ENCODE data around the gene EXT2.

The EXT2 gene

GRCh38 chr11:44176546-44177213 is 81.2 kb downstream of the EXT2 start:
- Histone ChIP-seq H3K27me3 (replicated peaks; ENCODE audit: control insufficient read depth, insufficient read depth, low read length, poor library complexity, severe bottlenecking) (no peaks in the 10 kb centered on the region), H3K4me3 (ENCODE audit: insufficient read depth, low read depth, low read length, poor library complexity, severe bottlenecking) (no peak overlapping the region), H3K36me3 (ENCODE audit: control insufficient read depth, insufficient read depth, low read length) (no peaks in the 10 kb centered on the region), H3K9me3 (ENCODE audit: control insufficient read depth, low read length) (no peaks in the 10 kb centered on the region), H3K4me1 (ENCODE audit: control insufficient read depth, insufficient read depth, low read length, poor library complexity, severe bottlenecking) (no peaks in the 10 kb centered on the region), H3K27ac (ENCODE audit: insufficient read depth, low read length, poor library complexity, severe bottlenecking) (no peak overlapping the region)
- DNase-seq: no peak

DNA sequence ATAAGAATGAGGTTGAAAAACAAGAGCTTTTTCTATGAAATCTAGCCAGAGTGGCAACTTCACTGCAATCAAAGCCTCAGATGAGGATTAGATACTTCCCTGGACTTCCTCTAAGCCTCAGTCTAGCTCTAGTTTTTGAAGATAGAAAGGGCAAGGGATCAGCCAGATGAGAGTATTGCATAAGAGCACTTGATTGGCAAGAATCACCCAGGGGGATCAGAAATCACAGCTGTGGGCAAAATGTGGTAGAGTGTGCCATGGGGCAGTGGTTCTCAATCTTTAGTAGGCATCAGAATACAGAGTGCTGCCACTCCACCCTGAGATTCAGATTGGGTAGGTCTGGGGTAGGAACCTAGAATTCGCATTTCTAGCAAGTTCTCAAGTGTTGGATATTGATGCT is 82.4 kb downstream of the EXT2 start:
- Histone ChIP-seq H3K4me1 (ENCODE audit: control insufficient read depth, insufficient read depth, low read length, poor library complexity, severe bottlenecking) (no peaks in the 10 kb centered on the region), H3K36me3 (ENCODE audit: control insufficient read depth, insufficient read depth, low read length) (no peaks in the 10 kb centered on the region), H3K27me3 (replicated peaks; ENCODE audit: control insufficient read depth, insufficient read depth, low read length, poor library complexity, severe bottlenecking) (no peaks in the 10 kb centered on the region), H3K4me3 (ENCODE audit: insufficient read depth, low read depth, low read length, poor library complexity, severe bottlenecking) (no peak overlapping the region), H3K27ac (ENCODE audit: insufficient read depth, low read length, poor library complexity, severe bottlenecking) (no peak overlapping the region), H3K9me3 (ENCODE audit: control insufficient read depth, low read length) (no peaks in the 10 kb centered on the region)
- no peak for DNase-seq

GRCh38 chr11:44178381-44178780 is 82.9 kb downstream of the EXT2 start:
- DNase-seq: no peak
- H3K27me3 ChIP-seq (replicated peaks; ENCODE audit: control insufficient read depth, insufficient read depth, low read length, poor library complexity, severe bottlenecking): no peaks in the 10 kb centered on the region

GRCh38 chr11:44179173-44179572 is 83.7 kb downstream of the EXT2 start:
- DNase-seq: no peak
- H3K4me1 ChIP-seq (ENCODE audit: control insufficient read depth, insufficient read depth, low read length, poor library complexity, severe bottlenecking): no peaks in the 10 kb centered on the region
- H3K9me3 ChIP-seq (ENCODE audit: control insufficient read depth, low read length): no peaks in the 10 kb centered on the region
- no peak overlapping the region for H3K4me3 ChIP-seq (ENCODE audit: insufficient read depth, low read depth, low read length, poor library complexity, severe bottlenecking)
- H3K36me3 ChIP-seq (ENCODE audit: control insufficient read depth, insufficient read depth, low read length): no peaks in the 10 kb centered on the region
- H3K27me3 ChIP-seq (replicated peaks; ENCODE audit: control insufficient read depth, insufficient read depth, low read length, poor library complexity, severe bottlenecking): no peaks in the 10 kb centered on the region
- no peak overlapping the region for H3K27ac ChIP-seq (ENCODE audit: insufficient read depth, low read length, poor library complexity, severe bottlenecking)

More at GRCh38 chr11:44178381-44178780, 82.9 kb downstream of the EXT2 start:
- no peaks in the 10 kb centered on the region for H3K36me3 ChIP-seq (ENCODE audit: control insufficient read depth, insufficient read depth, low read length)
- no peaks in the 10 kb centered on the region for H3K9me3 ChIP-seq (ENCODE audit: control insufficient read depth, low read length)
- no peaks in the 10 kb centered on the region for H3K4me1 ChIP-seq (ENCODE audit: control insufficient read depth, insufficient read depth, low read length, poor library complexity, severe bottlenecking)
- no peak overlapping the region for H3K4me3 ChIP-seq (ENCODE audit: insufficient read depth, low read depth, low read length, poor library complexity, severe bottlenecking)
- H3K27ac ChIP-seq (ENCODE audit: insufficient read depth, low read length, poor library complexity, severe bottlenecking): no peak overlapping the region

DNA sequence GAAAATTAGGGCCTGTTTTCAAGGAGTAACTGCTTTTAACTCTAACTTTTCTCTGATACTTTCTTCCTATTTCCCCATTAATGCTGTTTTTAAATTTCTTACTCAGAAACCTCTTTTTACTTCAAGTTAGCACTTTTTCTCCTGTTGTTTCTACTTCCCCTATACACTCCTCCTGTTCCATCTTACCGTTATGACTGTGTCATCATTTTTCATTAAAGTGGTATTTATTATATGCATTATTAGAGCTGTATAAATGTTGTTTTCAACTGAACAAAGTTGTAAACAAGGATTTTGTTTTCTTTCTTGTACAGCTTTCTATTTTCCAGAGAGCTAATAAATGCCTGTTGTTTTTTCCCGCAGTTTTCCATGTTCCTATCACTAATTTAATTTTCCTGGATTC is 84.6 kb downstream of the EXT2 start:
- Histone ChIP-seq H3K27ac (ENCODE audit: insufficient read depth, low read length, poor library complexity, severe bottlenecking) (no peak overlapping the region), H3K4me3 (ENCODE audit: insufficient read depth, low read depth, low read length, poor library complexity, severe bottlenecking) (no peak overlapping the region), H3K27me3 (replicated peaks; ENCODE audit: control insufficient read depth, insufficient read depth, low read length, poor library complexity, severe bottlenecking) (no peaks in the 10 kb centered on the region), H3K36me3 (ENCODE audit: control insufficient read depth, insufficient read depth, low read length) (no peaks in the 10 kb centered on the region), H3K9me3 (ENCODE audit: control insufficient read depth, low read length) (no peaks in the 10 kb centered on the region), H3K4me1 (ENCODE audit: control insufficient read depth, insufficient read depth, low read length, poor library complexity, severe bottlenecking) (no peaks in the 10 kb centered on the region)
- DNase-seq: no peak

GRCh38 chr11:44185522-44185921 is 90.0 kb downstream of the EXT2 start:
- DNase-seq: no peak
- no peak overlapping the region for H3K4me3 ChIP-seq (ENCODE audit: insufficient read depth, low read depth, low read length, poor library complexity, severe bottlenecking)
- H3K36me3 ChIP-seq (ENCODE audit: control insufficient read depth, insufficient read depth, low read length): peaks cover 9% of the 10 kb centered on the region
- H3K9me3 ChIP-seq (ENCODE audit: control insufficient read depth, low read length): peaks cover 10% of the 10 kb centered on the region
- no peaks in the 10 kb centered on the region for H3K4me1 ChIP-seq (ENCODE audit: control insufficient read depth, insufficient read depth, low read length, poor library complexity, severe bottlenecking)
- H3K27me3 ChIP-seq (replicated peaks; ENCODE audit: control insufficient read depth, insufficient read depth, low read length, poor library complexity, severe bottlenecking): no peaks in the 10 kb centered on the region
- no peak overlapping the region for H3K27ac ChIP-seq (ENCODE audit: insufficient read depth, low read length, poor library complexity, severe bottlenecking)

- peaks cover 9% of the 10 kb centered on the region for H3K36me3 ChIP-seq (ENCODE audit: control insufficient read depth, insufficient read depth, low read length)
- no peak overlapping the region for H3K27ac ChIP-seq (ENCODE audit: insufficient read depth, low read length, poor library complexity, severe bottlenecking)
- DNase-seq: no peak
- no peaks in the 10 kb centered on the region for H3K27me3 ChIP-seq (replicated peaks; ENCODE audit: control insufficient read depth, insufficient read depth, low read length, poor library complexity, severe bottlenecking)
- no peak overlapping the region for H3K4me3 ChIP-seq (ENCODE audit: insufficient read depth, low read depth, low read length, poor library complexity, severe bottlenecking)
- H3K4me1 ChIP-seq (ENCODE audit: control insufficient read depth, insufficient read depth, low read length, poor library complexity, severe bottlenecking): no peaks in the 10 kb centered on the region
- peaks cover 10% of the 10 kb centered on the region for H3K9me3 ChIP-seq (ENCODE audit: control insufficient read depth, low read length)
Measured at GRCh38 chr11:44186321-44186930, 90.9 kb downstream of the EXT2 start.

DNA sequence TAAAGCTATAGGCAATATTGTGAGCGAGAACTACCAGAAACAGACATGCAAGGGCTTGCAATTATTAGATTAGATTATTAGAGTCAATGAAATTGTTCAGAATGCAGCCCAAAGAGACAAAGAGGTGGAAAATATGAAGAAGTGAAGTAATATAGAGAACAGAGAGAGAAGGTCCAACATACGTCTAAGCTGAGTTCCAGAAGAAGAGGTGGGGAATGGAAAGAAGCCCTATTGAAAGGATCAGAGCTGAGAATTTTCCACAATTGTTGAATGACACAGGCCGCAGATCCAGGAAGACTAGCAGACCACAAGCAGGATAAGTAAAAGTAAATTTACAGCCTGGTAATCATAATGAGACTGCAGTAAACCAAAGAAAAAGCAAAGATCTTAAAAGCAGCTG is 93.2 kb downstream of the EXT2 start:
- H3K27me3 ChIP-seq (replicated peaks; ENCODE audit: control insufficient read depth, insufficient read depth, low read length, poor library complexity, severe bottlenecking): no peaks in the 10 kb centered on the region
- H3K36me3 ChIP-seq (ENCODE audit: control insufficient read depth, insufficient read depth, low read length): peaks cover 9% of the 10 kb centered on the region
- peaks cover 10% of the 10 kb centered on the region for H3K9me3 ChIP-seq (ENCODE audit: control insufficient read depth, low read length)
- H3K27ac ChIP-seq (ENCODE audit: insufficient read depth, low read length, poor library complexity, severe bottlenecking): no peak overlapping the region
- no peak for DNase-seq
- no peak overlapping the region for H3K4me3 ChIP-seq (ENCODE audit: insufficient read depth, low read depth, low read length, poor library complexity, severe bottlenecking)
- H3K4me1 ChIP-seq (ENCODE audit: control insufficient read depth, insufficient read depth, low read length, poor library complexity, severe bottlenecking): no peaks in the 10 kb centered on the region

DNA sequence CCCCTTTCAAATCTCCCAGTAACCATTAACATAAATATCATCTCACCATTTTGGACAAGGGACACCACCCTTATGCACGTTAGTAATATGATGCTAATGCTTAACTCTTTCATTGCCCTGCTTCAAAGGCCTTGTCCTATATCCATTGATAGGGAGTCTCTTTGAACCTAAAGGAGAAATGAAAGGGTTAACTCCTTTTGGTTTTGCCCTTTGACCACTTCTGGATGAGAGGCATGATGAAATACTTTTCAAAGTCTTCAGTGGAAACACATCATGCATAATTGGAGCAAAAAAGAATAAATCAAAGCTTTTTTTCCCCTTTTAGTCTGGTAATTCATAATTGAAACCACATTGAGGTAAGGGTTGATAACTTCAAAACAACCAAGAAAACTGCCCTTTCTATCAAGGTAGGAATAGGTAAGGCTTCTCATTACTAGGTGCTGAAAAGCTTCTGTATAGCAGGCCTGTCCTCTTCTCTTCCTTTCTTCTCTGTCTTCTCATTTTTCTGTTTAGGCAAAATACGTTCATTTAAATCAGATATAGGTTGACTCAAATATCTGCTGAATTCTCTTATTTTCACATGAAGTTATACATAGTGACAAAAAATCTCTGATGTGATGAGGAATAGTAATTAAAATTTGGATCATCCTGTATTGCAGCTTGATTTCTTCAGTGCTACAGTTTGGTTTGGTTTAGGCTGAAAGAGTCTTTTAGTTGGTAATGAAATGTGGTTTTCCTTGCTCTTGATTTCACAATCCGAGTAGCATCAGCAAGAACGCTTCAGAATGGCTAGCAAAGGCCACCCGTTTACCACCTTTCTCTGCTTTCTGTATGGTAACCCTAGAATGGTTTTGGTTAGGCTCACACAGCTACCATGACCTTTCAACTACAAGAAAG is 94.8 kb downstream of the EXT2 start:
- Histone ChIP-seq H3K9me3 (ENCODE audit: control insufficient read depth, low read length) (peaks cover 10% of the 10 kb centered on the region), H3K27me3 (replicated peaks; ENCODE audit: control insufficient read depth, insufficient read depth, low read length, poor library complexity, severe bottlenecking) (no peaks in the 10 kb centered on the region), H3K4me3 (ENCODE audit: insufficient read depth, low read depth, low read length, poor library complexity, severe bottlenecking) (no peak overlapping the region), H3K27ac (ENCODE audit: insufficient read depth, low read length, poor library complexity, severe bottlenecking) (no peak overlapping the region), H3K36me3 (ENCODE audit: control insufficient read depth, insufficient read depth, low read length) (peaks cover 13% of the 10 kb centered on the region), H3K4me1 (ENCODE audit: control insufficient read depth, insufficient read depth, low read length, poor library complexity, severe bottlenecking) (no peaks in the 10 kb centered on the region)
- no peak for DNase-seq

DNA sequence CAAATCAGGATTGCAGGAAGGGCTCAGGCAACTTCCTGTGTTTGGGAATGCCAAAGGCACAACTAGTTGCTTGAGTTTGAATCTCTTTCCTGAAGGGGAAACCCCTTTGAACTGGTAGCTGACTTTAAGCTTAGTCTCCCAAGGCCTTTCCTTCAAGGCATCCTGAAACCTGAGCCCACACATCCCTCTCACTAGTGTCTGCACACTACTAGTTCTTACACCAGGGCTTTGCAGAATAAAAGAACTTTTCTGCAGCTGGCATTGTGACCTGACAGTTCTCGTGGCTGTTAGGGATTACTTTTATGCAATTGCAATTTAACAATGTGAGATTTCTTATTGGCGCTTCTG is 95.4 kb downstream of the EXT2 start:
- no peak overlapping the region for H3K4me3 ChIP-seq (ENCODE audit: insufficient read depth, low read depth, low read length, poor library complexity, severe bottlenecking)
- H3K4me1 ChIP-seq (ENCODE audit: control insufficient read depth, insufficient read depth, low read length, poor library complexity, severe bottlenecking): no peaks in the 10 kb centered on the region
- no peak overlapping the region for H3K27ac ChIP-seq (ENCODE audit: insufficient read depth, low read length, poor library complexity, severe bottlenecking)
- H3K36me3 ChIP-seq (ENCODE audit: control insufficient read depth, insufficient read depth, low read length): peaks cover 13% of the 10 kb centered on the region
- H3K9me3 ChIP-seq (ENCODE audit: control insufficient read depth, low read length): peaks cover 10% of the 10 kb centered on the region
- no peak for DNase-seq
- H3K27me3 ChIP-seq (replicated peaks; ENCODE audit: control insufficient read depth, insufficient read depth, low read length, poor library complexity, severe bottlenecking): no peaks in the 10 kb centered on the region
